Caco-2 (cell line): ENCODE measurements around the gene TMEM45B. TPM values are rescaled to one million over a fixed set of nuclear protein-coding genes. Genes with fewer than 3 reads are reported as not detected.

ENCODE experiments used
- BruUV-seq: library from RNA; stranded (reverse); fragments of 400-500 nt; replicated peaks from 2 replicates; lab custom pipeline; 2021; lab: Mats Ljungman, UMichigan
- CTCF ChIA-PET: fragments of 300-600 bp; sonication (Branson Sonifier 250); formaldehyde crosslinking; loops from one replicate; lab custom pipeline; 2022; ENCODE audit warnings: antibody characterized with exemption; lab: Charles Lee
- POLR2A ChIA-PET: fragments of 300-600 bp; sonication (Branson Sonifier 250); formaldehyde crosslinking; loops from one replicate; lab custom pipeline; 2022; ENCODE audit warnings: antibody characterized with exemption; lab: Charles Lee
- DNase-seq, 2 experiments: peaks; one replicate each; pipeline versions ENCODE4 v3.0.0 to v3.0.0-alpha.2; 2020 to 2022
- H3K27me3 ChIP-seq: replicated peaks from 2 replicates; pipeline ENCODE4 v1.6.0; 2011; ENCODE audit warnings: low read length; ENCODE audit not compliant: control insufficient read depth, insufficient read depth
- H3K36me3 ChIP-seq: 2 replicates; pipeline ENCODE4 v1.5.1; 2011; ENCODE audit warnings: low read length; ENCODE audit not compliant: control insufficient read depth, insufficient read depth
- H3K4me1 ChIP-seq: fragments of 250-450 bp; sonication (Bioruptor Pico); 2 replicates; pipeline ENCODE4 v1.5.1; 2020; ENCODE audit warnings: mild to moderate bottlenecking
- H3K4me3 ChIP-seq: 2 replicates; pipeline ENCODE4 v1.5.1; 2011; ENCODE audit warnings: low read depth, mild to moderate bottlenecking, control low read depth, low read length
- H3K9me3 ChIP-seq: fragments of 250-450 bp; sonication (Bioruptor Pico); 2 replicates; pipeline ENCODE4 v1.5.1; 2020; ENCODE audit warnings: mild to moderate bottlenecking, moderate library complexity
- H3K27ac Mint-ChIP-seq: one replicate; pipeline ENCODE4 v1.8.0; 2022; ENCODE audit warnings: mixed read lengths; ENCODE audit not compliant: unreplicated experiment
- H3K27me3 Mint-ChIP-seq: one replicate; pipeline ENCODE4 v1.8.0; 2022; ENCODE audit warnings: mixed read lengths; ENCODE audit not compliant: insufficient read depth, unreplicated experiment
- H3K36me3 Mint-ChIP-seq: one replicate; pipeline ENCODE4 v1.8.0; 2022; ENCODE audit warnings: mild to moderate bottlenecking, mixed read lengths; ENCODE audit not compliant: insufficient read depth, unreplicated experiment
- H3K4me1 Mint-ChIP-seq: one replicate; pipeline ENCODE4 v1.8.0; 2022; ENCODE audit warnings: low read depth, mixed read lengths; ENCODE audit not compliant: unreplicated experiment
- H3K4me3 Mint-ChIP-seq: one replicate; pipeline ENCODE4 v1.8.0; 2022; ENCODE audit warnings: mild to moderate bottlenecking, moderate library complexity, mixed read lengths; ENCODE audit not compliant: unreplicated experiment
- H3K9me3 Mint-ChIP-seq: one replicate; pipeline ENCODE4 v1.8.0; 2022; ENCODE audit warnings: mixed read lengths; ENCODE audit not compliant: unreplicated experiment
- intact Hi-C: fragments of 100-400 bp; cut with micrococcal nuclease; formaldehyde crosslinking; loops from one replicate; pipeline ENCODE4 v1.10.0; 2022; ENCODE audit not compliant: unreplicated experiment
- total RNA-seq: library from RNA; stranded (reverse); gene quantifications from 2 replicates; pipeline ENCODE4 v1.2.3, GENCODE V29; 2022
- TF ChIP-seq, protein P1 (sequence below), 2 experiments: fragments of 200-600 bp in 1 of 2; IDR thresholded peaks; 1 replicate in 1 of 2; 2 replicates in 1 of 2; pipeline versions ENCODE4 v1.5.1 to v1.8.0; 2011 to 2022; ENCODE audit warnings: antibody characterized with exemption in 1 of 2, control low read depth in 1 of 2, inconsistent platforms in 1 of 2, low read depth in 1 of 2, low read length in 1 of 2, mild to moderate bottlenecking in 1 of 2, moderate library complexity in 1 of 2; ENCODE audit not compliant: insufficient read depth in 1 of 2, severe bottlenecking in 1 of 2, unreplicated experiment in 1 of 2

TMEM45B gene
- total RNA-seq, 1 experiment from 2014 or later: 60.0 TPM

DNA sequence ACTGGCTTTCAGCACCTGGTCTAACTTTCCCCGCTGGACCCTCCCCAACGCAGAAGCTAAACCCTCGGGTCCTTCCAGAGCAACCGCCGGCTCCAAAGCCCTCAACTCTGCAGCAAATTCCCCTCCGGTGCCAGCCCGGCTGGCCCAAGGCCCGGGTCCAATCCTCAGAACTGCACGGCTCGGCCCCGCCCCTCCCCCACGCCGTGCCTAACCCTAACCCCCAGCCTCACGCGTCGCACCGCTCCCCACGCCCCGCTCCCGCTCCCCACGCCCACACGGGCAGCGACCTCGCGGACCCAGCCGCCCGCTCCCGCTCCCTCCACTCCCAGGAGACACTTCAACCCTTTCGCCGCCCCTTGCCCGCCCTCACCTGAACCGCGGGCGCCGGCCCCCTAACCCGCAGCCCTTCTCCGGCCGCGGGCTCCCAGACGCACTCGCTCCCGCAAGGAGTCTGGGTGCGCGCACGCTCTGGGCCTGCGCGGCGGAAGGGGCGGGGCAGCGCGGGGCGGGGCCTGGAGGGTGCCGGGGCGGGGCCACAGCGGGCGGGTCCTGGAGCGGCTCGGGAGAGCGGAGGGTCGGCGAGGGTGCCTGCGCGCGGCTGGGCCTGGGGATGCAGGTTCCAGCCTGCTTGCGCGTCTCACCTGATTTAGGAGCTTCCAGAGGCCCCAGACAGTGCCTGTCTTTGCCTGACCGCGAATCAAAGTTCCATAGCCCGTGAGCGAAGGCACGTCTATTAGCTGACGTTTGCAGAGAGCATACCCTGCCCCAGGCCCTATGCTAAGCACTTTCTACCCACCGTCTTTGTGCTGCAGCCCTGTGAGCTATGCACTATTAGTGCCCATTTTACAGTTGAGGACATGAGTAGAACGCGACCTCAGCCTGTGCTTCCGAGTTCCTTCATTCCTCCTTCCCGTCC lies 79.7 kb downstream of the TMEM45B start, which contains the start of gene NFRKB:
NFRKB (minus strand) TSS at position 453 of the 916 bp plus-strand sequence. CDS start 2,729 bp downstream, outside the sequence.
- Mint-ChIP-seq H3K27ac (peak within 1 kb of the TSS; percentile 80), H3K4me1 (peaks cover 13% of the 10 kb centered on the region), H3K36me3 (peaks cover 54% of the 10 kb centered on the region), H3K27me3 (no peaks in the 10 kb centered on the region), H3K9me3 (no peaks in the 10 kb centered on the region), H3K4me3 (peak within 1 kb of the TSS; percentile 84)
- BruUV-seq: no TSS peak
- TF ChIP-seq, protein P1, sequence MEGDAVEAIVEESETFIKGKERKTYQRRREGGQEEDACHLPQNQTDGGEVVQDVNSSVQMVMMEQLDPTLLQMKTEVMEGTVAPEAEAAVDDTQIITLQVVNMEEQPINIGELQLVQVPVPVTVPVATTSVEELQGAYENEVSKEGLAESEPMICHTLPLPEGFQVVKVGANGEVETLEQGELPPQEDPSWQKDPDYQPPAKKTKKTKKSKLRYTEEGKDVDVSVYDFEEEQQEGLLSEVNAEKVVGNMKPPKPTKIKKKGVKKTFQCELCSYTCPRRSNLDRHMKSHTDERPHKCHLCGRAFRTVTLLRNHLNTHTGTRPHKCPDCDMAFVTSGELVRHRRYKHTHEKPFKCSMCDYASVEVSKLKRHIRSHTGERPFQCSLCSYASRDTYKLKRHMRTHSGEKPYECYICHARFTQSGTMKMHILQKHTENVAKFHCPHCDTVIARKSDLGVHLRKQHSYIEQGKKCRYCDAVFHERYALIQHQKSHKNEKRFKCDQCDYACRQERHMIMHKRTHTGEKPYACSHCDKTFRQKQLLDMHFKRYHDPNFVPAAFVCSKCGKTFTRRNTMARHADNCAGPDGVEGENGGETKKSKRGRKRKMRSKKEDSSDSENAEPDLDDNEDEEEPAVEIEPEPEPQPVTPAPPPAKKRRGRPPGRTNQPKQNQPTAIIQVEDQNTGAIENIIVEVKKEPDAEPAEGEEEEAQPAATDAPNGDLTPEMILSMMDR (IDR thresholded peaks at IDR 0.05; ENCODE audit: insufficient read depth in 1 of 2, low read depth in 1 of 2, low read length in 1 of 2, severe bottlenecking in 1 of 2, unreplicated experiment in 1 of 2): no peak
- H3K36me3 ChIP-seq: peaks cover 4% of the 10 kb centered on the region; the same call in 1 of the 2 replicates
- CTCF ChIA-PET: interaction anchor here (0.6 to 1.9 kb wide), 6 partner anchors 10 to 237 kb away, joined by 3 to 6 read pairs (median 3); no protein-coding TSS in a partner anchor
- peak; percentile 94 to 98 for DNase-seq
- intact Hi-C loops: loop anchor here (1.0 kb wide), 2 partner anchors 81 to 251 kb away; no protein-coding TSS in a partner anchor
- peak within 1 kb of the TSS; percentile 86 for H3K4me3 ChIP-seq
- peaks cover 14% of the 10 kb centered on the region for H3K4me1 ChIP-seq
- POLR2A ChIA-PET: interaction anchor here (0.6 to 2.1 kb wide), 10 partner anchors 10 to 579 kb away, joined by 3 to 8 read pairs (median 4); no protein-coding TSS in a partner anchor
- no peaks in the 10 kb centered on the region for H3K27me3 ChIP-seq
- no peaks in the 10 kb centered on the region for H3K9me3 ChIP-seq

DNA sequence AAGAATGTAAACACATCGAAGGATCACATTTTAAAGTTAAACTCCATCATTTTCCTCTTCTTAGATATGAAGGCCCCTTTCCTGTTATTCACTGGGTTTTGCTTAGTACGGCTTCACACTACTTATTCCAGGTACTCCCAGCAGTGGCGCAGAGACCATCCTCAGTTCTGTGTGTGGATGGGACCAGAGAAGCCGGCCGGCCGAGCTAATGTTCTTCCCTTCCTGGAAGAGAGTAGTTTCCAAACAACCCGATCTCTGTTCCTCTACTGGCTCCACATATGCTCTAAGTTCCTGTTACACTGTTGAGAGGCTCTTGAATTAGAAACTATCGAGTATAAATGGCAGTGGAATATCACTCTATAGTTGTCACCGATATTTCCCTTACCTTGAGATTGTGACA lies 80.4 kb downstream of the TMEM45B start:
- CTCF ChIA-PET: interaction anchor here (0.6 to 1.9 kb wide), 5 partner anchors 10 to 236 kb away, joined by 3 to 6 read pairs (median 3); no protein-coding TSS in a partner anchor
- Mint-ChIP-seq H3K27ac (peak overlapping the region; percentile 80), H3K36me3 (peaks cover 51% of the 10 kb centered on the region)

More for the DNA sequence above, 80.4 kb downstream of the TMEM45B start:
- H3K4me3 Mint-ChIP-seq: peak overlapping the region; percentile 84
- H3K4me3 ChIP-seq: peak overlapping the region; percentile 86
- peaks cover 13% of the 10 kb centered on the region for H3K4me1 Mint-ChIP-seq
- no peak for DNase-seq
- H3K27me3 Mint-ChIP-seq: no peaks in the 10 kb centered on the region
- TF ChIP-seq, protein P1 (IDR thresholded peaks at IDR 0.05; ENCODE audit: insufficient read depth in 1 of 2, low read depth in 1 of 2, low read length in 1 of 2, severe bottlenecking in 1 of 2, unreplicated experiment in 1 of 2): no peak
- TSS peak; percentile 61 for BruUV-seq
- POLR2A ChIA-PET: interaction anchor here (0.6 to 2.1 kb wide), 9 partner anchors 9 to 580 kb away, joined by 3 to 8 read pairs (median 4); no protein-coding TSS in a partner anchor
- intact Hi-C loops: no loop called here
- H3K9me3 Mint-ChIP-seq: no peaks in the 10 kb centered on the region
- no peaks in the 10 kb centered on the region for H3K27me3 ChIP-seq
- H3K9me3 ChIP-seq: no peaks in the 10 kb centered on the region
- H3K36me3 ChIP-seq: peaks cover 4% of the 10 kb centered on the region; the same call in 1 of the 2 replicates
- peaks cover 14% of the 10 kb centered on the region for H3K4me1 ChIP-seq
